Measurements from ENCODE around the gene ABCD3. TPM values are rescaled to one million over a fixed set of nuclear protein-coding genes. Genes with fewer than 3 reads are reported as not detected.
"Not testable (repeated sequence)": the region's sequence is repeated elsewhere in the genome, so short reads cannot be mapped to it uniquely, and the experiment has no call there.

Gene ABCD3
- total RNA-seq, 1 donor from 2014 or later = 32.1 TPM

GRCh38 chr1:94544706-94545490, 126.7 kb downstream of the ABCD3 start:
- intact Hi-C loops (cut with micrococcal nuclease) = loop anchor here (5.0 kb wide), 1 partner anchor 57 kb away; no protein-coding TSS in a partner anchor

GRCh38 chr1:94549706-94550105, 131.5 kb downstream of the ABCD3 start:
- intact Hi-C loops (cut with micrococcal nuclease) = no loop called here

DNA sequence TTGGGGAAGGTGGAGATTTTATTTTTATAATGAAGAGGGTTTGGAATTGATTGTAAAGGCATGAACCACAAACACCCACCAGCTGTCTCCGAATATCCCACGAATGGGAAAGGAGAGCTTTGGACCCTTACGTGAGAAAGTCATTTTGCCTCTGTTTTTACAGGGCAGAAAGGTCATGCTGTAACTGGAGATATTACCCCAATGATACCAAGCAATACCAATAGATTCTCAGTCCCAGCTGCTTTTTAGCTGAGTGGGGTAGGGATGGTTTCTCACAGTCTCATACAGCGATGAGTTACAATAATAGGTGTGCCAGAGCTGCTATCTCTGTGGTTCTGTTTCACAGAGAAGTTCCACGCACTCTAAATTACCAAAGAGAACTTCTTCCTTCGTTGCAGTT, 132.2 kb downstream of the ABCD3 start:
- intact Hi-C loops (cut with micrococcal nuclease) = no loop called here

- intact Hi-C loops (cut with micrococcal nuclease) = no loop called here
Measured at GRCh38 chr1:94550800-94551241, 132.6 kb downstream of the ABCD3 start.

DNA sequence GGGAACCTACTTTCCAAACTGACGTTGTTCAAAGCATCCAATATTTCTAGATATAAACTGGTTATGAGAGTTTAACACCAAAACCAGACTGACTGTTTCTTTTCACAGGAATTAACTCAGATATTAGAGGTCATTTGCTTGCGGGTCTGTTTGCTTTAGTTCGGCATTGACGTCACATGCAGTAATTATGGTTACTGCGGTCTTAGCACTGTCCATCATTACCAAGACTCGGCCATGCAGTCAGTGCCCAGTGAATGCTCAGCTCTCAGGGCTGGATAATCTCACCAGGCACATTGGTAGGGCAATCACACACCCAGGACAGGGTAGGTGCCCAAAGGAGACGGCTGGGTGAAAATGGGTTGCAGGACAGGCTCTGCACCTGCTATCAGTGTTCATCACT, 133.3 kb downstream of the ABCD3 start:
- intact Hi-C loops (cut with micrococcal nuclease) = no loop called here

DNA sequence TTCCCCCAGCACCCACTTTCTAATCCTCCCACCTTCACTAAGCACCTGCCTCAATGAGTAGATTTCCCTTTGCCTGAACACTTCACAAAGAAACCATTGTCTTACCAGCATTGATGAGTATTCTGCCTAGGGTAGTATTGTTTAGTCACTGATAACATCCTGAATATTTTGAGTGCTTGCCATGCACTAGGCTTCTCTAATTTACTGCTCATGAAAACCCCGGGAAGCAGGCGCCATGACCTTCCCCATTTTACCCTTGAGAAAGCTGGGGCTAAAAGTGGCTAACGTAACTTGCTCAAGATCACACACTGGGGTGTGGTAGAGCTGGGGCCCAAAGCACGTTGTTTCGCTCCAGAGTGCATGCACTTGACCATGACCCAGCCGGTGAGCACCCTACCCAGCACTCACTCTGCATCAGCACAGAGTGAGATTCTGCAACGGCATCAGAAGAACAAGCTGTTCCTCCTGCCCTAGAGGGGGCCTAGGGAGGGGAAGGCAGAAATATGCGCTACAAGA, 133.9 kb downstream of the ABCD3 start:
- intact Hi-C loops (cut with micrococcal nuclease) = no loop called here

DNA sequence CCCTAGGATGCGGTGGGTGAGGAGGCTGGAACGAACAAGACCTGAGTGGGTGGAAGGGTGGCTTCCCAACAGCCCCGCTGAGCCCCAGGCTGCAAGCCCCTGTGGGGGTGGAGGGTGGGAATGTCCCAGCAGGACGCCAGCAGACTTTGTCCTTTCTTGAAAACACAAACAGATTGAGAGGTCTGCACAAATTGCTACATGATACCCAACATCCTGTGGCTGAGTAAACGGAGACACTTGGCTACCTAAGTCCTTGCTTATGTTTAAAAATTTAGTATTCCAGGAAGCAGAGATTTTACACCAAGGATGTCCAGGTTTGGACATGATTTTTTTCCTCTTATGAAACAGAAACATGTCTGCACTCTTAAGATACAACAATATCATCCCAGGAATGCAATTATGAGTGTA, 135.1 kb downstream of the ABCD3 start:
- intact Hi-C loops (cut with micrococcal nuclease) = no loop called here

GRCh38 chr1:94553931-94554330, 135.7 kb downstream of the ABCD3 start:
- intact Hi-C loops (cut with micrococcal nuclease) = no loop called here

DNA sequence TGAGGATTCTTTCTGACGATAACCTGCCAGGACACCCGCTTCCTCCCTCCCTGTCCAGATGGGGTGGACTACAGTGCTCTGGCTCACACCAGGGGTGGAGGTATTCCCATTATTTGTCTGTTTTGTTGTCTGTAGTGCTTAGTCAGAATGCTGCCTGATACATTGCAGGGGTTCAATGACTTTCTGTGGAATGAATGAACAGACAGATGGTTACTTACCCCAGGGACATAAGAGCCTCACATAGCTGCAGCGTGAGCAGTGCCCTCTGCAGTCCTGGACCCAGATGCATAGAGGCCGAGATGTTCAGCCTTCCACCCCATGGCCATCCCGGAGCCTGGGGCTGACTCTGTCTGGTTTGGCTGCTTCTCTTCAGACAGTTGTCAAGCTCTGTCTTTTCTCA, 136.4 kb downstream of the ABCD3 start:
- intact Hi-C loops (cut with micrococcal nuclease) = no loop called here

DNA sequence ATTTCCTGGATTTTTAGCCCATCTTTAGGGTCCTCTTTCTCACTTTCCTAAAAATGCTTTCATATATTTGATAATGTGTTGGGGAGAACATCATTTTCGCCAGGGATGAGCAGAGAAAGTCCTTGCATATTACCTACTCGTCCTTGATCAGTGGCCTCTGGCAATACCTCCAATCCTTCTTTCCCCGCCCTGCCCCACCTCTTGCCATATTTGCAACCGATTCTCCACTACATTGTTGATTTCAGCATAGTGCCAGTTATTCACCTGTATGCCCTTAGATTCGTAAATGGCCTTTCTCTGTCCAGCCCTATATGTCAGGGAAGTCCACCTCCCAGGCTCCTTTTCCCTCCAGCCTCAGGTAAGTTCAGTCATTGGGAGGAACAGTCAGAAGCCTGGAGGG, 136.9 kb downstream of the ABCD3 start:
- intact Hi-C loops (cut with micrococcal nuclease) = no loop called here

DNA sequence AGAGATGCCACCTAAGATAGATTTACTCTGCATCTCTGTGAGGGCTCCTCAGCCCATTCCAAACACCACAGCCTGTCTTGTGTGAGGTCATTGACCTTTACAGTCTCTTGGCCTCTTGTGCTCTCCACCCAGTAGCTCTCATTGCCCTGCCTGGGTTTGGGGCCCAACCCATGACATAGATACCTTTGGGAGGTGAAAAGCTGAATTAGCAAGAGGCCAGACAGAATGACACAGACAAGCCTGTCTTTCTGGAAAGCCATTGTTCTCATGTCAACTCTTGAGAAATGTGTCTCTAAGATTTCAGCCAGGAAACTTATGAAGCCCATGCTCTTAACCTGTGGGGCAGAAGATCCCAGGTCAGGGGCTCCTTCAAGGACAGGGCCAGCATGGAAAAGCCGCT, 141.7 kb downstream of the ABCD3 start:
- intact Hi-C loops (cut with micrococcal nuclease) = no loop called here

DNA sequence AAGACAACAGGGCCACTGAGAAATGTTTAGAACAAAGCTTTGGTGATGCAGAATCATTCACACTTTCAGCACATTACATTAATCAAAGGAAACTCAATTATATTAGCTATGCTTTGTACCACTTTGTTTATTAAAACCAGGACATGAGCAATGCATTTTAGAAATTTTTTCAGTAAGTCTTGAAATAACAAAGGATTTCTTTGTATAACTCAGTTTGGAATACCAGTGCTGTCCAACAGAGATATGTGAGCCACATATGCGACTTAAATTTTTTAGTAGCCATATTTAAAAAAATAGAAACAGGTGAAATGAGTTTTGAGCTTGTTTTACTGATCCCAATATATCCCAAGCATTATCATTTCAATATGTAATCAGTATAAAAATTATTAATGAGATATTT, 142.1 kb downstream of the ABCD3 start:
- intact Hi-C loops (cut with micrococcal nuclease) = no loop called here

- intact Hi-C loops (cut with micrococcal nuclease) = no loop called here
Measured at GRCh38 chr1:94562519-94563260, 144.5 kb downstream of the ABCD3 start.

DNA sequence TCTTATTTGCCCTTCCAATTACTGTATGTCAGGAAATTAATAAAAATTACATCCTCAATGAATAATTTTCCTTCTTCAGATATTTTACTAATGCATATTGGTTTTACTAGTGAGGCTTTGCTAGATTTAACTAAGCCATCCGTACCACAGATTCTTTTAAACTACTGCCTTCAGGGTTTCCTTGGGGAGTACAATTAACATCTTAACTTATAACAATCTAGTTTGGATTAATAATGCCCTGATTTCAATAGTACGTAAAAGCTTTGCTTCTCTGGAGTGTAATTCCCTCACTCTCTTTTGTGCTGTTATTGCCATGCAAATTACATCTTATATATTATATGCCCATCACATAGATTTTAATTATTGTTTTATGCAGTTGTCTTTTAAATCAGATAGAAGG, 147.7 kb downstream of the ABCD3 start:
- intact Hi-C loops (cut with micrococcal nuclease) = no loop called here

GRCh38 chr1:94566436-94566835, 148.2 kb downstream of the ABCD3 start:
- intact Hi-C loops (cut with micrococcal nuclease) = not testable (repeated sequence)

- intact Hi-C loops (cut with micrococcal nuclease) = not testable (repeated sequence)
Measured at GRCh38 chr1:94567975-94568607, 149.9 kb downstream of the ABCD3 start.

Other genes starting within 250 kb of the ABCD3 start
- gene ARHGAP29, start 180.8 kb upstream of the ABCD3 start, total RNA-seq = not detected in 2 replicates
- gene F3, start 123.4 kb downstream of the ABCD3 start, total RNA-seq = 0.23 and 0.30 TPM in 2 replicates